SK-N-SH (cell line): ENCODE measurements around the gene PMPCB. TPM values are rescaled to one million over a fixed set of nuclear protein-coding genes. Genes with fewer than 3 reads are reported as not detected.

Experiments used
- CTCF ChIA-PET: fragments of 300-600, 350-600 bp; formaldehyde crosslinking; extraction: SDS; loops from one replicate; lab custom pipeline; 2021; lab: Yijun Ruan, JAX
- POLR2A ChIA-PET: fragments of 350-600 bp; sonication (Branson Sonifier 250); formaldehyde crosslinking; extraction: SDS; loops from one replicate; lab custom pipeline; 2020; ENCODE audit warnings: antibody characterized with exemption, inconsistent platforms; lab: Yijun Ruan, JAX
- DNase-seq: peaks from one replicate; pipeline ENCODE4 v3.0.0; 2012
- H2AFZ ChIP-seq: fragments of 200-600 bp; sonication (generic); 2 replicates; pipeline ENCODE4 v1.8.1; 2016; ENCODE audit warnings: antibody characterized with exemption, mild to moderate bottlenecking, low read depth
- H3F3A ChIP-seq: fragments of 200-600 bp; sonication (generic); replicated peaks from 2 replicates; pipeline ENCODE3; 2016; ENCODE audit warnings: antibody characterized with exemption, mild to moderate bottlenecking; ENCODE audit not compliant: insufficient read depth
- H3K27ac ChIP-seq, 2 experiments: fragments of 200-500 bp in 1 of 2; fragments of 200-600 bp in 1 of 2; sonication (Bioruptor generic) in 1 of 2; sonication (generic), shearing (Covaris generic) in 1 of 2; 2 replicates each; pipeline versions ENCODE4 v1.5.1 to v1.6.1; 2014 to 2016; ENCODE audit warnings: low read depth in 2 of 2, inconsistent platforms in 1 of 2, low read length in 1 of 2, mild to moderate bottlenecking in 1 of 2, mixed read lengths in 1 of 2
- H3K27me3 ChIP-seq: fragments of 200-600 bp; sonication (generic), shearing (Covaris generic); 2 replicates; pipeline ENCODE4 v1.6.1; 2016; ENCODE audit warnings: mixed run types; ENCODE audit not compliant: insufficient read depth
- H3K36me3 ChIP-seq, 2 experiments: fragments of 200-500 bp in 1 of 2; fragments of 200-600 bp in 1 of 2; sonication (Bioruptor generic) in 1 of 2; sonication (generic) in 1 of 2; replicated peaks in 1 of 2; 2 replicates each; pipeline versions ENCODE3 to v1.5.1; 2014 to 2016; ENCODE audit warnings: low read length in 1 of 2, mild to moderate bottlenecking in 1 of 2; ENCODE audit not compliant: insufficient read depth in 2 of 2, control insufficient read depth in 1 of 2
- H3K4me1 ChIP-seq, 2 experiments: fragments of 200-500 bp in 1 of 2; fragments of 200-600 bp in 1 of 2; sonication (Bioruptor generic) in 1 of 2; sonication (generic), shearing (Covaris generic) in 1 of 2; 2 replicates each; pipeline versions ENCODE4 v1.5.1 to v1.6.1; 2014 to 2016; ENCODE audit warnings: low read depth in 1 of 2, low read length in 1 of 2, mixed run types in 1 of 2; ENCODE audit not compliant: insufficient read depth in 2 of 2, control insufficient read depth in 1 of 2
- H3K4me2 ChIP-seq: fragments of 200-600 bp; sonication (generic), shearing (Covaris generic); 2 replicates; pipeline ENCODE4 v1.6.1; 2017; ENCODE audit warnings: mixed run types
- H3K4me3 ChIP-seq, 2 experiments: fragments of 200-500 bp in 1 of 2; fragments of 200-600 bp in 1 of 2; sonication (Bioruptor generic) in 1 of 2; sonication (generic), shearing (Covaris generic) in 1 of 2; 2 replicates each; pipeline versions ENCODE4 v1.5.1 to v1.8.1; 2014 to 2016; ENCODE audit warnings: low read depth in 2 of 2, inconsistent platforms in 1 of 2, low read length in 1 of 2, mild to moderate bottlenecking in 1 of 2, mixed read lengths in 1 of 2, moderate library complexity in 1 of 2
- H3K79me2 ChIP-seq: fragments of 200-600 bp; sonication (generic); 2 replicates; pipeline ENCODE4 v1.8.1; 2017; ENCODE audit warnings: mild to moderate bottlenecking; ENCODE audit not compliant: insufficient read depth
- H3K9ac ChIP-seq: fragments of 200-600 bp; sonication (generic); 2 replicates; pipeline ENCODE4 v1.6.1; 2017; ENCODE audit warnings: mixed run types
- H3K9me2 ChIP-seq: fragments of 200-600 bp; sonication (generic); 2 replicates; pipeline ENCODE4 v1.6.1; 2017; ENCODE audit warnings: mixed run types
- H3K9me3 ChIP-seq: fragments of 200-600 bp; sonication (generic); 2 replicates; pipeline ENCODE4 v1.6.1; 2017; ENCODE audit warnings: mixed run types, mild to moderate bottlenecking, moderate library complexity
- H4K20me1 ChIP-seq: fragments of 200-600 bp; sonication (generic); 2 replicates; pipeline ENCODE4 v1.6.1; 2017; ENCODE audit warnings: mild to moderate bottlenecking, mixed run types; ENCODE audit not compliant: insufficient read depth
- GATA2 ChIP-seq: sonication (generic); formaldehyde crosslinking; IDR thresholded peaks from 2 replicates; pipeline ENCODE4 v1.5.0; 2020; ENCODE audit warnings: mild to moderate bottlenecking, missing genetic modification reagents
- MXI1 ChIP-seq: IDR thresholded peaks from 2 replicates; pipeline ENCODE4 v1.6.1; 2012; ENCODE audit warnings: mild to moderate bottlenecking, low read depth, low read length, improper control_type of control experiment
- NFIC ChIP-seq: IDR thresholded peaks from 2 replicates; pipeline ENCODE4 v1.4.0; 2012; ENCODE audit warnings: borderline replicate concordance
- RAD21 ChIP-seq: IDR thresholded peaks from 2 replicates; pipeline ENCODE4 v1.6.1; 2012; ENCODE audit warnings: mild to moderate bottlenecking, low read length
- RCOR1 ChIP-seq: fragments of 150-350 bp; IDR thresholded peaks from 2 replicates; pipeline ENCODE4 v1.6.1; 2017; ENCODE audit warnings: antibody characterized with exemption, low read length
- RXRA ChIP-seq: IDR thresholded peaks from 2 replicates; pipeline ENCODE4 v1.4.0; 2012; ENCODE audit warnings: low read depth, mild to moderate bottlenecking, borderline replicate concordance
- SIN3A ChIP-seq: IDR thresholded peaks from 2 replicates; pipeline ENCODE4 v1.6.1; 2012; ENCODE audit warnings: low read depth, mild to moderate bottlenecking, low read length, moderate library complexity, borderline replicate concordance
- SMC3 ChIP-seq: IDR thresholded peaks from 2 replicates; pipeline ENCODE4 v1.6.1; 2012; ENCODE audit warnings: low read depth, low read length, improper control_type of control experiment
- TAF1 ChIP-seq: IDR thresholded peaks from 2 replicates; pipeline ENCODE4 v1.6.1; 2012; ENCODE audit warnings: low read depth, mild to moderate bottlenecking, low read length, moderate library complexity, borderline replicate concordance
- YY1 ChIP-seq: IDR thresholded peaks from 2 replicates; pipeline ENCODE4 v1.4.0; 2012; ENCODE audit warnings: low read depth, mild to moderate bottlenecking
- WGBS: methylation state at CpG from one replicate; pipeline ENCODE4 v1.1.6; 2017; ENCODE audit warnings: low lambda C conversion rate; 5-methylcytosine and 5-hydroxymethylcytosine counted together
- polyA plus RNA-seq, 3 experiments: library from polyadenylated mRNA; depleted of rRNA; stranded (reverse); fragments of >200 nt; gene quantifications; 2 replicates each; pipeline ENCODE4 v1.2.3, GENCODE V29; 2012
- TF ChIP-seq, protein P1 (sequence below): IDR thresholded peaks from 2 replicates; pipeline ENCODE4 v1.4.0; 2012; ENCODE audit warnings: low read depth, borderline replicate concordance
- TF ChIP-seq, protein P2 (sequence below): IDR thresholded peaks from 2 replicates; pipeline ENCODE4 v1.4.0; 2012; ENCODE audit warnings: low read depth

The PMPCB gene
- polyA plus RNA-seq, 1 of the 3 experiments (the other 2 are of a cell fraction): 116 TPM

DNA sequence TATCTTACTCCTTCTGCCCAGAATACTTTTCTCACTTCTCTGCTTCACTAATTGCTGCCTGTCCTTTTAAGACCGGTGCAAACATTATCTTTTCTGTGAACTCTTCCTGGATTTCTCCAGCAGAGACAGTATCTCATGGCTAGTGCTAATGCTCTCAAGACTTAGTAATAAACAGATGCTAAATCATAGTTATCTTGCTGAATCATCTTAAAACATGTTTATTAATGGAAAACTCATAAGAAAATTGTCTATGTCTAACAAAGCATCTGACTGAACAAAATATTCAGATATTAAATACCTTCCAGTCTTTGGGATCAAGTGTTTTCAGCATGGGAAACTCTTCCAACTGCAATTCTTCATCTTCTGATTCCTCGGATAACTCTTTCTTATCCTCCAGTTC lies 44.2 kb downstream of the PMPCB start:
- Histone ChIP-seq H4K20me1 (0 out of 2 replicates have a peak, but pooled peaks cover 3% of the 10 kb centered on the region), H3K36me3 (peaks cover 27 to 44% of the 10 kb centered on the region in 2 experiments), H3K9ac (no peak overlapping the region), H3K4me1 (peaks cover 5 to 7% of the 10 kb centered on the region in 2 experiments; a peak in 1 of 4 replicates), H2AFZ (no peak overlapping the region), H3K27me3 (no peaks in the 10 kb centered on the region), H3K79me2 (peaks cover 85% of the 10 kb centered on the region), H3F3A (no peaks in the 10 kb centered on the region), H3K4me2 (no peak overlapping the region), H3K4me3 (no peak overlapping the region), H3K9me3 (no peaks in the 10 kb centered on the region), H3K27ac (no peak overlapping the region), H3K9me2 (no peaks in the 10 kb centered on the region)
- no peak for DNase-seq
- TF ChIP-seq SMC3 (no peak), SIN3A (no peak), YY1 (no peak), RAD21 (no peak)
- TF ChIP-seq, protein P1, sequence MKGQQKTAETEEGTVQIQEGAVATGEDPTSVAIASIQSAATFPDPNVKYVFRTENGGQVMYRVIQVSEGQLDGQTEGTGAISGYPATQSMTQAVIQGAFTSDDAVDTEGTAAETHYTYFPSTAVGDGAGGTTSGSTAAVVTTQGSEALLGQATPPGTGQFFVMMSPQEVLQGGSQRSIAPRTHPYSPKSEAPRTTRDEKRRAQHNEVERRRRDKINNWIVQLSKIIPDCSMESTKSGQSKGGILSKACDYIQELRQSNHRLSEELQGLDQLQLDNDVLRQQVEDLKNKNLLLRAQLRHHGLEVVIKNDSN: no peak
- WGBS: 82% methylated on average over 2 of the region's 2 CpGs
- ChIA-PET CTCF (no interaction called here), POLR2A (no interaction called here)

DNA sequence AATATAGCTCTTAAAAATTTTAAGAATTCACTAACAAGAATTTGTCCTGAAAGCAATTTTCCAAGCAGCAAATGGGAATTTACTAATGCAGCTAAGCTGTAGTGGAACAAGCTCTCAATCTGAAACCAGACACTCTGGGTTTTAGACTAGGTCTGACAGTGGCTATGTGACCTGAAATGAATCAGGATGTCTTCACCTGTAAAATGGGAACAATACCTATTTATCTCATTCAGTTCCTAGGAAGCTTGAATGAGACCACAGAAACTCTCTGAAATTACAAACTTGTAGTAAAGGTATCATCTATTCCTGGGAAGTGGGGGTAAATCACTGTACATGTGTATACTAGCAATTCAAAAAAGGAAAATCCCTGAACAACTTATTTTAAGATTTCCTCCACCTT lies 46.1 kb downstream of the PMPCB start:
- peaks cover 5 to 10% of the 10 kb centered on the region in 2 experiments; a peak in 2 of 4 replicates for H3K4me1 ChIP-seq
- H2AFZ ChIP-seq: no peak overlapping the region
- H3K79me2 ChIP-seq: peaks cover 83% of the 10 kb centered on the region
- no peaks in the 10 kb centered on the region; the same call in 1 of the 2 replicates for H4K20me1 ChIP-seq
- peaks cover 5% of the 10 kb centered on the region for H3F3A ChIP-seq
- no peaks in the 10 kb centered on the region for H3K27me3 ChIP-seq
- ChIA-PET POLR2A (interaction anchor here (1.3 kb wide), 1 partner anchor 12 kb away, joined by 3 read pairs; no protein-coding TSS in a partner anchor), CTCF (no interaction called here)
- no peak for TF ChIP-seq RAD21
- no peak for TF ChIP-seq GATA2
- no peak for TF ChIP-seq NFIC
- TF ChIP-seq RXRA: no peak
- no peak for TF ChIP-seq TAF1
- no peak for TF ChIP-seq SIN3A
- peaks cover 13 to 30% of the 10 kb centered on the region in 2 experiments for H3K36me3 ChIP-seq
- H3K9ac ChIP-seq: peak overlapping the region; percentile 84; the same call in 1 of the 2 replicates
- no peaks in the 10 kb centered on the region for H3K9me2 ChIP-seq
- H3K9me3 ChIP-seq: no peaks in the 10 kb centered on the region
- H3K4me3 ChIP-seq: peak overlapping the region; percentile 74 to 76
- peak overlapping the region; percentile 77 for H3K4me2 ChIP-seq
- DNase-seq: no peak
- peak overlapping the region in 1 of 2 experiments; percentile 77; a peak in 1 of 4 replicates for H3K27ac ChIP-seq

DNA sequence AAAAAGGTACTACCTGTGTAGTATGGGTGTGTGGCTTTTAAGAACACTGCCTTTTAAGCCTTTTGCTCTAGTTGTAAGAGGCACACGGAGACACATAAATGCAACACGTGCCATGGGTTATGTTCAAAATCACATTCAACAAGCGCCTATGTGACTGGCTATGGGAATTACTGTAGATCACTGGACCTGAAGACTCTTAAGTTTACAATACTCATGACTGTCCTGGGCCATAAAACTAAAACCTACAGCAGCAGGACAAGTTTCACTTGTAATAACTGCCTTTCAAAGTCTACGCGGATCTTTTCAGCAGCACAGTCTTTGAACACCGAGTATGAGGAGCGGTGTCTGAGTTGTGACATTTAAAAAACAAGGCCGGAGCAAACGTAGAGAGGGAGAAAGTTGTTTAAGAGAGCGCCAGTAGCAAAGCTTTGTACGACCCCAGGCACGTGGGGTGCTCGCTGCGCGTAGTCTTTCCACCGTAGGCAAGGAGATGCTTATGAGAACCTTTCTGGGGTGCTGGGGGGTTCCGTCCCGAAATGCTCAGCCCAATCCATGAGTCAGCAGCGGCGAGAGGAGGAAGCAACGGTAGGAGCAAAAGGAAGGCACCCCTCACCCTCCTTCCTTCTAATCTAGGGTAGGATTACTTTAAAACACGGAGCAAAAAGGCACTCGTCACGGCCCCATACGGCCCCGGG lies 46.7 kb downstream of the PMPCB start:
- Histone ChIP-seq H3K9me2 (no peaks in the 10 kb centered on the region), H3K79me2 (peaks cover 84% of the 10 kb centered on the region), H3K27ac (peak overlapping the region; percentile 74 to 77), H3K27me3 (no peaks in the 10 kb centered on the region), H3F3A (peaks cover 5% of the 10 kb centered on the region), H3K36me3 (peaks cover 13 to 28% of the 10 kb centered on the region in 2 experiments), H3K4me2 (peak overlapping the region; percentile 77), H3K4me1 (peaks cover 5 to 16% of the 10 kb centered on the region in 2 experiments; a peak in 2 of 4 replicates), H3K4me3 (peak overlapping the region; percentile 74 to 76), H2AFZ (peak overlapping the region; percentile 99), H3K9ac (peak overlapping the region; percentile 84), H3K9me3 (no peaks in the 10 kb centered on the region), H4K20me1 (peaks cover 5% of the 10 kb centered on the region; the same call in 1 of the 2 replicates)
- peak; percentile 16; the same call in 1 of the 2 replicates for TF ChIP-seq TAF1
- no peak for TF ChIP-seq RCOR1
- TF ChIP-seq, protein P2, sequence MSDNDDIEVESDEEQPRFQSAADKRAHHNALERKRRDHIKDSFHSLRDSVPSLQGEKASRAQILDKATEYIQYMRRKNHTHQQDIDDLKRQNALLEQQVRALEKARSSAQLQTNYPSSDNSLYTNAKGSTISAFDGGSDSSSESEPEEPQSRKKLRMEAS: peak; percentile 67
- no peak for TF ChIP-seq GATA2
- 0 out of 2 replicates have a peak, but pooled peaks have one; percentile 40 for TF ChIP-seq MXI1
- DNase-seq: peak; percentile 19
- POLR2A ChIA-PET: interaction anchor here (1.3 kb wide), 1 partner anchor 12 kb away, joined by 3 read pairs; no protein-coding TSS in a partner anchor
- 4% methylated on average over 26 of the region's 26 CpGs for WGBS
- CTCF ChIA-PET: no interaction called here
